HG03039 (cell line): Measurements from ENCODE around the gene DGCR8.

Experiments
- ATAC-seq: cut with Tn5 transposase; IDR thresholded peaks from one replicate; pipeline ENCODE4 v1.9.1; 2021; ENCODE audit warnings: mild to moderate bottlenecking, moderate library complexity; ENCODE audit not compliant: unreplicated experiment

DGCR8 gene

GRCh38 chr22:20135806-20136602, 56.0 kb downstream of the DGCR8 start:
- ATAC-seq: no peak

- ATAC-seq: no peak
These were observed 56.5 kb downstream of the DGCR8 start for GRCh38 chr22:20136603-20136873.

GRCh38 chr22:20137113-20137512, 57.1 kb downstream of the DGCR8 start:
- ATAC-seq: no peak

GRCh38 chr22:20137671-20138416, 57.8 kb downstream of the DGCR8 start:
- ATAC-seq: no peak

GRCh38 chr22:20138417-20138738, 58.3 kb downstream of the DGCR8 start:
- no peak for ATAC-seq

GRCh38 chr22:20138868-20139267, 58.8 kb downstream of the DGCR8 start:
- ATAC-seq: no peak

GRCh38 chr22:20139391-20140106, 59.5 kb downstream of the DGCR8 start:
- ATAC-seq: no peak

- ATAC-seq: no peak
These were observed 60.0 kb downstream of the DGCR8 start for GRCh38 chr22:20140107-20140445.

- ATAC-seq: no peak
These were observed 60.5 kb downstream of the DGCR8 start for GRCh38 chr22:20140521-20140964.

GRCh38 chr22:20141186-20142077, 61.4 kb downstream of the DGCR8 start:
- no peak for ATAC-seq

GRCh38 chr22:20142711-20143621, 62.9 kb downstream of the DGCR8 start:
- no peak for ATAC-seq

GRCh38 chr22:20143883-20144665, 64.0 kb downstream of the DGCR8 start:
- ATAC-seq: no peak

GRCh38 chr22:20145206-20145831, 65.3 kb downstream of the DGCR8 start:
- no peak for ATAC-seq

- no peak for ATAC-seq
These were observed 65.8 kb downstream of the DGCR8 start for GRCh38 chr22:20145832-20146223.

GRCh38 chr22:20146777-20147176, 66.7 kb downstream of the DGCR8 start:
- ATAC-seq: no peak

- no peak for ATAC-seq
These were observed 67.4 kb downstream of the DGCR8 start for GRCh38 chr22:20147237-20147988.

GRCh38 chr22:20148414-20148813, 68.4 kb downstream of the DGCR8 start:
- no peak for ATAC-seq
